H1 (cell line): Measurements from ENCODE around the gene SCARF1. TPM values are rescaled to one million over a fixed set of nuclear protein-coding genes. Genes with fewer than 3 reads are reported as not detected.

Experiments
- BRCA1 ChIP-seq: IDR thresholded peaks from 2 replicates; pipeline ENCODE4 v1.6.1; 2012; ENCODE audit warnings: low read depth, low read length, improper control_type of control experiment
- CBX5 ChIP-seq: fragments of 300-800, 300-1000 bp; sonication (generic); IDR thresholded peaks from 2 replicates; pipeline ENCODE4 v1.7.1; 2016; ENCODE audit warnings: antibody characterized with exemption, low read length, low read depth
- CHD7 ChIP-seq: fragments of 300-600 bp; sonication (generic); IDR thresholded peaks from 2 replicates; pipeline ENCODE4 v1.7.1; 2012; ENCODE audit warnings: low read length, moderate library complexity, mild to moderate bottlenecking, inconsistent platforms; ENCODE audit not compliant: insufficient replicate concordance
- CTCF ChIP-seq, 3 experiments: IDR thresholded peaks; 1 replicate in 2 of 3; 2 replicates in 1 of 3; pipeline versions ENCODE4 v1.5.1 to v1.6.1; 2011; ENCODE audit warnings: low read length in 3 of 3, mild to moderate bottlenecking in 3 of 3, inconsistent platforms in 2 of 3, low read depth in 1 of 3, moderate library complexity in 1 of 3; ENCODE audit not compliant: insufficient read depth in 1 of 3; ENCODE audit errors: control extremely low read depth in 1 of 3
- HDAC2 ChIP-seq, 2 experiments: fragments of 300-600 bp in 1 of 2; sonication (generic) in 1 of 2; IDR thresholded peaks; 2 replicates each; pipeline ENCODE4 v1.6.1; 2011 to 2012; ENCODE audit warnings: low read depth in 2 of 2, low read length in 2 of 2, mild to moderate bottlenecking in 2 of 2, moderate library complexity in 2 of 2, borderline replicate concordance in 1 of 2, inconsistent platforms in 1 of 2
- RFX5 ChIP-seq: IDR thresholded peaks from 2 replicates; pipeline ENCODE4 v1.6.1; 2011; ENCODE audit warnings: low read depth, low read length, improper control_type of control experiment, borderline replicate concordance
- SRF ChIP-seq: IDR thresholded peaks from 2 replicates; pipeline ENCODE4 v1.6.1; 2011; ENCODE audit warnings: mild to moderate bottlenecking, low read depth, low read length, moderate library complexity
- TAF1 ChIP-seq: IDR thresholded peaks from 2 replicates; pipeline ENCODE4 v1.6.1; 2011; ENCODE audit warnings: mild to moderate bottlenecking, low read depth, low read length
- polyA plus RNA-seq, 7 experiments: library from polyadenylated mRNA; depleted of rRNA in 3 of 7; stranded (reverse) in 5 of 7; unstranded in 2 of 7; fragments of >200 nt in 5 of 7; fragments of 200-250 nt in 2 of 7; gene quantifications; 1 replicate in 5 of 7; 2 replicates in 1 of 7; 4 replicates in 1 of 7; pipeline versions ENCODE4 v1.2.1 to v1.2.3, GENCODE V29; 2011 to 2013; ENCODE audit warnings: missing spikeins in 2 of 7, mixed read lengths in 2 of 7
- total RNA-seq: library from RNA; stranded (reverse); fragmentation: NEBNext Ultra II Directional; extraction: Animal tissue kit (Norgen Biotek cat#: 25700); gene quantifications from 2 replicates; pipeline ENCODE4 v1.2.1, GENCODE V29; 2021

SCARF1 gene
- total and polyA plus RNA-seq, 2 of the 8 experiments (the other 6 are each of a cell fraction or from before 2014, with no cell fraction given) = 1.1 to 1.6 TPM

GRCh38 chr17:1624650-1625049, 20.9 kb downstream of the SCARF1 start (continued):
- no peak for TF ChIP-seq HDAC2 (IDR thresholded peaks at IDR 0.05; ENCODE audit: borderline replicate concordance in 1 of 2, low read depth in 2 of 2, low read length in 2 of 2)
- no peak for TF ChIP-seq BRCA1
- TF ChIP-seq TAF1 = no peak
- TF ChIP-seq SRF = no peak
- TF ChIP-seq CHD7 = no peak
- TF ChIP-seq CBX5 = no peak
- TF ChIP-seq RFX5 = no peak
- TF ChIP-seq CTCF (IDR thresholded peaks at IDR 0.05; ENCODE audit: control extremely low read depth in 1 of 3, insufficient read depth in 1 of 3, low read depth in 1 of 3, low read length in 3 of 3) = no peak
- TF ChIP-seq, all 59 proteins: peak for 0
